ENCODE measurements around the gene ITPR2. TPM values are rescaled to one million over a fixed set of nuclear protein-coding genes. Genes with fewer than 3 reads are reported as not detected.

ITPR2 gene
- total and polyA plus RNA-seq, 2 of the 13 experiments (the other 11 are each of a cell fraction or from before 2014, with no cell fraction given) = 31.9 to 81.9 TPM

DNA sequence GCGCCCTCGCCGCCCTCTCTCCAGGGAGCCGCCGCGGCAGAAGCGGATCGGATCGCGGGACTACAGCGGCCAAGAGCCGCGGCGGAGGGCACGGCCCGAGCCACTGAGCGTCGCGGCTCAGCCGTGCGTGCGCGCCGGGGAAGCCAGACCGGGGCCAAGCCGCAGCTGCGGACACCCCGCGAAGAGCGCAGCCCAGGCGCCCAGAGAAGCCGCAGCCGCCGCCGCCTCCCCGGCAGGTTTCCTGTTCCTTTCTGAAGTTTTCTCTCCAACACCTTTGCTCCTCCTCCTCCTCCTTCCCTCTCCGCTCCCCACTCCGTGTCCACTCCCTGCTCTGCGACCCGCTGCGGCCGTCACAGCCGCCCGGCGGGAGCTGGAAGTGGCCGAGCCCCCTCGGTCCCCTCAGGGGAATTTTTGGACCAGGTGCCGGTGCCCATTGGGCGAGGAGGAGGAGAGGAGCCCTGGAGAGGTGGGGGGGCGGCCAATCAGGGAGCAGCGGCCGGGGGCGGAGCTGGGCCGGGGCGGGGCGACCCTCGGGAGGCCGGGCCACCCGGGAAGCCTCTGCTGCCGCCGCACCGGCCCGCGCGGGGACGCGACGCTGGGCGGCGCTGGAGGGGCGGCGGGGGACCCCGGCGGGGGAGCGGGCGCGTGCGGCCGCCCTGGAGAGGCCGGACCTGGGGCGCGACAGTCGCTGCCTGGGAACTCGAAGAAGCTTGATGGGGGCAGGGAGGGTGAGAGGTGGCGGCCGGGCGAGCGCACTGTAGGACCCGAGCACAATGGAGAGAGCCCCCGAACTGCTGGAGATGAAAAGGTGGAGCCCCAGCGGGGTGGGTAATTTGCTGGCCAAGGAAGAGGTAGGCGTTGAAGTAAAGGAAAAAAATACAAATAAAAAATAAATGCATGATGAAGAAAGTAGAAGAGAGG is at the start of gene ITPR2 (continued):
- TF ChIP-seq, protein P1, sequence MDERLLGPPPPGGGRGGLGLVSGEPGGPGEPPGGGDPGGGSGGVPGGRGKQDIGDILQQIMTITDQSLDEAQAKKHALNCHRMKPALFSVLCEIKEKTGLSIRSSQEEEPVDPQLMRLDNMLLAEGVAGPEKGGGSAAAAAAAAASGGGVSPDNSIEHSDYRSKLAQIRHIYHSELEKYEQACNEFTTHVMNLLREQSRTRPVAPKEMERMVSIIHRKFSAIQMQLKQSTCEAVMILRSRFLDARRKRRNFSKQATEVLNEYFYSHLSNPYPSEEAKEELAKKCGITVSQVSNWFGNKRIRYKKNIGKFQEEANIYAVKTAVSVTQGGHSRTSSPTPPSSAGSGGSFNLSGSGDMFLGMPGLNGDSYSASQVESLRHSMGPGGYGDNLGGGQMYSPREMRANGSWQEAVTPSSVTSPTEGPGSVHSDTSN (CRISPR knock-in tag; IDR thresholded peaks at IDR 0.05) = no peak
- TF ChIP-seq ZNF33A (CRISPR knock-in tag; IDR thresholded peaks at IDR 0.05; ENCODE audit: borderline replicate concordance) = no peak
- TF ChIP-seq, protein P2, sequence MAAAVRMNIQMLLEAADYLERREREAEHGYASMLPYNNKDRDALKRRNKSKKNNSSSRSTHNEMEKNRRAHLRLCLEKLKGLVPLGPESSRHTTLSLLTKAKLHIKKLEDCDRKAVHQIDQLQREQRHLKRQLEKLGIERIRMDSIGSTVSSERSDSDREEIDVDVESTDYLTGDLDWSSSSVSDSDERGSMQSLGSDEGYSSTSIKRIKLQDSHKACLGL (CRISPR knock-in tag; IDR thresholded peaks at IDR 0.05) = peak; percentile 44
- no peak for TF ChIP-seq ZNF549 (CRISPR knock-in tag; IDR thresholded peaks at IDR 0.05)
- no peak for TF ChIP-seq CHCHD3 (CRISPR knock-in tag; IDR thresholded peaks at IDR 0.05)
- 0 out of 2 replicates have a peak, but pooled peaks have one; percentile 63 for TF ChIP-seq ZNF547 (CRISPR knock-in tag; IDR thresholded peaks at IDR 0.05)
- no peak for TF ChIP-seq NR2F1 (CRISPR knock-in tag; IDR thresholded peaks at IDR 0.05)
- TF ChIP-seq IKZF4 (CRISPR knock-in tag; IDR thresholded peaks at IDR 0.05; ENCODE audit: borderline replicate concordance, low read depth, not compliant biosample characterization) = peak; percentile 16
- no peak for TF ChIP-seq ZNF772 (CRISPR knock-in tag; IDR thresholded peaks at IDR 0.05)
- TF ChIP-seq TBX2 (CRISPR knock-in tag; IDR thresholded peaks at IDR 0.05; ENCODE audit: borderline replicate concordance) = no peak; the same call in 1 of the 2 replicates
- no peak for TF ChIP-seq FOSL2 (CRISPR knock-in tag; IDR thresholded peaks at IDR 0.05)
- TF ChIP-seq, protein P3, sequence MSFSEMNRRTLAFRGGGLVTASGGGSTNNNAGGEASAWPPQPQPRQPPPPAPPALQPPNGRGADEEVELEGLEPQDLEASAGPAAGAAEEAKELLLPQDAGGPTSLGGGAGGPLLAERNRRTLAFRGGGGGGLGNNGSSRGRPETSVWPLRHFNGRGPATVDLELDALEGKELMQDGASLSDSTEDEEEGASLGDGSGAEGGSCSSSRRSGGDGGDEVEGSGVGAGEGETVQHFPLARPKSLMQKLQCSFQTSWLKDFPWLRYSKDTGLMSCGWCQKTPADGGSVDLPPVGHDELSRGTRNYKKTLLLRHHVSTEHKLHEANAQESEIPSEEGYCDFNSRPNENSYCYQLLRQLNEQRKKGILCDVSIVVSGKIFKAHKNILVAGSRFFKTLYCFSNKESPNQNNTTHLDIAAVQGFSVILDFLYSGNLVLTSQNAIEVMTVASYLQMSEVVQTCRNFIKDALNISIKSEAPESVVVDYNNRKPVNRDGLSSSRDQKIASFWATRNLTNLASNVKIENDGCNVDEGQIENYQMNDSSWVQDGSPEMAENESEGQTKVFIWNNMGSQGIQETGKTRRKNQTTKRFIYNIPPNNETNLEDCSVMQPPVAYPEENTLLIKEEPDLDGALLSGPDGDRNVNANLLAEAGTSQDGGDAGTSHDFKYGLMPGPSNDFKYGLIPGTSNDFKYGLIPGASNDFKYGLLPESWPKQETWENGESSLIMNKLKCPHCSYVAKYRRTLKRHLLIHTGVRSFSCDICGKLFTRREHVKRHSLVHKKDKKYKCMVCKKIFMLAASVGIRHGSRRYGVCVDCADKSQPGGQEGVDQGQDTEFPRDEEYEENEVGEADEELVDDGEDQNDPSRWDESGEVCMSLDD (CRISPR knock-in tag; IDR thresholded peaks at IDR 0.05; ENCODE audit: borderline replicate concordance) = no peak
- TF ChIP-seq, protein P4, sequence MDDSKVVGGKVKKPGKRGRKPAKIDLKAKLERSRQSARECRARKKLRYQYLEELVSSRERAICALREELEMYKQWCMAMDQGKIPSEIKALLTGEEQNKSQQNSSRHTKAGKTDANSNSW (CRISPR knock-in tag; IDR thresholded peaks at IDR 0.05; ENCODE audit: borderline replicate concordance) = no peak
- no peak for TF ChIP-seq ADNP (CRISPR knock-in tag; IDR thresholded peaks at IDR 0.05)
- no peak for TF ChIP-seq ZNF44 (CRISPR knock-in tag; IDR thresholded peaks at IDR 0.05)
- TF ChIP-seq ZNF7 (CRISPR knock-in tag; IDR thresholded peaks at IDR 0.05) = no peak
- no peak for TF ChIP-seq PRPF4 (IDR thresholded peaks at IDR 0.05; ENCODE audit: low read depth, low read length, poor library complexity, severe bottlenecking)
- no peak for TF ChIP-seq ZNF782 (CRISPR knock-in tag; IDR thresholded peaks at IDR 0.05; ENCODE audit: borderline replicate concordance)
- peak; percentile 91 for TF ChIP-seq POLR2A (IDR thresholded peaks at IDR 0.05; ENCODE audit: insufficient read depth in 1 of 2, low read depth in 2 of 2, low read length in 2 of 2)
- TF ChIP-seq ZNF644 (CRISPR knock-in tag; IDR thresholded peaks at IDR 0.05; ENCODE audit: low read depth) = no peak
- peak; percentile 33 for TF ChIP-seq ZNF501 (CRISPR knock-in tag; IDR thresholded peaks at IDR 0.05)
- TF ChIP-seq NCOA1 (CRISPR knock-in tag; IDR thresholded peaks at IDR 0.05) = no peak
- TF ChIP-seq, protein P5, sequence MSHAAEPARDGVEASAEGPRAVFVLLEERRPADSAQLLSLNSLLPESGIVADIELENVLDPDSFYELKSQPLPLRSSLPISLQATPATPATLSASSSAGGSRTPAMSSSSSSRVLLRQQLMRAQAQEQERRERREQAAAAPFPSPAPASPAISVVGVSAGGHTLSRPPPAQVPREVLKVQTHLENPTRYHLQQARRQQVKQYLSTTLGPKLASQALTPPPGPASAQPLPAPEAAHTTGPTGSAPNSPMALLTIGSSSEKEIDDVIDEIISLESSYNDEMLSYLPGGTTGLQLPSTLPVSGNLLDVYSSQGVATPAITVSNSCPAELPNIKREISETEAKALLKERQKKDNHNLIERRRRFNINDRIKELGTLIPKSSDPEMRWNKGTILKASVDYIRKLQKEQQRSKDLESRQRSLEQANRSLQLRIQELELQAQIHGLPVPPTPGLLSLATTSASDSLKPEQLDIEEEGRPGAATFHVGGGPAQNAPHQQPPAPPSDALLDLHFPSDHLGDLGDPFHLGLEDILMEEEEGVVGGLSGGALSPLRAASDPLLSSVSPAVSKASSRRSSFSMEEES (CRISPR knock-in tag; IDR thresholded peaks at IDR 0.05) = peak; percentile 40; the same call in 1 of the 2 replicates
- TF ChIP-seq PTBP1 (IDR thresholded peaks at IDR 0.05; ENCODE audit: low read depth, low read length, poor library complexity, severe bottlenecking) = no peak
